GM12874 (cell line): ENCODE results near the gene RPS25.

Source experiments
- CTCF ChIP-seq: IDR thresholded peaks from 2 replicates; pipeline ENCODE4 v1.5.1; 2011; ENCODE audit warnings: low read depth, mild to moderate bottlenecking, control low read depth, low read length, moderate library complexity; ENCODE audit not compliant: insufficient read depth

Gene RPS25

DNA sequence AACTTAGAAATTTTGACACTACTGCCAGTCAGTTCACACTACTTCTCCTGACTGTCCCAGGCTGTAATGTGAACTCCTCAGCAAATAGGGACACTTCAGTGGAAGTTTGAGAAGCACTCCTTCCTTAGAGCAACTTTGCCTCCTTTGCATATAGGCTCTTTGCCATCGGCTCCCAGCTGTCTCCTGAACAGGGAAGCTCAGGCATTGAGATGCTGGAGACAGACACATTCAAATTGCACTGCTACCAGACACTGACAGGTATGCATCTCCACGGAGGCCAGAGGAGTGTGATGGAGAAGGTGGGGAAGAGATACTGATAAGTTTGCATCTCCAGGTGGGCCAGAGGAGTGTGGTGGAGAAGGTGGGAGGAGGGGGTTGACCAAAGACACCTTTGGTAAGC is 1.9 kb upstream of the RPS25 start:
- TF ChIP-seq CTCF = no peak

DNA sequence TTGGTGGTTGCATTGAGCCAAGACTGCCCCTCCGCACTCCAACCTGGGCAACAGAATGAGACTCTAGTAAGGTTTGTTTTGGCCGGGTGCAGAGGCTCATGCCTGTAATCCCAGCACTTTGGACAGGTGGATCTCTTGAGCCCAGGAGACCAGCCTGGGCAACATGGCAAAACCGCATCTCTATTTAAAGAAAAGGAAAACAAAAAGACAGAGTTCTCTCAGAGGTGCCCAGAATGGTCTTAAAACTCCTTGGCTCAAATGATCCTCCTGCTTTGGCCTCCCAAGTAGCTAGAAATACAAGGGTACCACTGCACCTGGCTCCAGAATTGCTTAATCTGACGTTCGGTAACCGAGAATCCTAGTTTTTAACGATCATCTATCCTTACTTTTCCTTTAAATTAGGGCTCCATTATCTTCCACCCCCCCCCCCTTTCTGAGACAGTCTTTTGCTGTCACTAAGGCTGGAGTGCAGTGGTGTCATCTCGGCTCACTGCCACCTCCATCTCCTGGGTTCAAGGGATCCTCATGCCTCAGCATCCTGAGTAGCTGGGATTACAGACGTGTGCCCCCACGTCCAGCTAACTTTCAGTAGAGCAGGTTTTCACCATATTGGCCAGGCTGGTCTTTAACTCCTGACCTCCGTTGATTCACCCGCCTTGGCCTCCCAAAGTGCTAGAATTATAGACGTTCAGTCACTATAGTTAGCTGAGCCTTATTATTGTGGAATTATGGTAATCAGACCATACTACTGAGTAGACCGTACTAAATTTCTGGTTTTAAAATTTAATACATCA is 1.7 kb downstream of the RPS25 start:
- no peak for TF ChIP-seq CTCF

DNA sequence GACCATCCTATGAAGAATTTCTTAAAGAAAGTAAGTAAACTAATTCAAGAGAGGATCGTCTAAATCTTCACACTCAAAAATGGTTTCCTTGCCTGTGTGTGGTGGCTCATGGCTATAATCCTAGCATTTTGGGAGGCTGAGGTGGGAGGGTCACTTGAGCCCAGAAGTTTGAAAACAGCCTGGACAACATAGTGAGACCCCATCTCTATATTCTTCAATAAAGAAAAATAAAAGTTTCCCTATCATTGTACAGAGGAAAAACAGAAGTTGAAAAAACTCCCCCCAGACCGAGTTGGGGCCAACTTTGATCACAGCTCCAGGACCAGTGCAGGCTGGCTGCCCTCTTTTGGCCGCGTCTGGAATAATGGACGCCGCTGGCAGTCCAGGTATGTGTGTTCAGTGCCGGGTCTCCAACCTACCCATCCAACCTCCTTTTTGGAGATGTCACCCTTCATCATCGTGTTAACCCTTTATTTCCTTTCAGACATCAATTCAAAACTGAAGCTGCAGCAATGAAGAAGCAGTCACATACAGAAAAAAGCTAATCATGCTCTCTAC is 3.0 kb downstream of the RPS25 start:
- no peak for TF ChIP-seq CTCF

DNA sequence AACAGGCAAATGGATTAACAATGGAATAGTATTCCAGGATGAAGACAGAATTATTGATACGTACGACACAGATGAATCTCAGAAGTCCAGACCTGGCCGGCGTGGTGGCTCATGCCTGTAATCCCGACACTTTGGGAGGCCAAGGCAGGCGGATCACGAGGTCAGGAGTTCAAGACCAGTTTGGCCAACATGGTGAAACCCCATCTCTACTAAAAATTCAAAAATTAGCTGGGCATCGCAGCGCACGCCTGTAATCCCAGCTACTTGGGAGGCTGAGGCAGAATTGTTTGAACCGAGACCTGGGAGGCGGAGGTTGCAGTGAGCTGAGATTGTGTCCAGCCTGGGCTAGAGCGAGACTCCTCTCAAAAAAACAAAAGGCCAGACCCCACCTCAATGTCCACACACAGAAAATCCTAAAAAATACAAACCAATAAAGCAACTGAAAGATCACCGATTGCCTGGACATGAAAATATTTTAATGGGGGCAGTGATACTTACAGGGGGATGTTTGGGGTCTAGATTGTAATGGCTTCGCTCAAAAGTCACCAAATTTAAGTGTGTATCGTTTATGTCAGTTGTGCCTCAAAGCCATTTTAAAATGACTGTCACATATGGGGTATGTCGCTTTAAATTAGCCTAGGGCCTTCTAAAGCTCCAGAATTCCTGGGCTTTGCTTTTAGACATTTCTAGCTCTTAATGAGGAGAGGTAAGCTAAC is 3.8 kb downstream of the RPS25 start:
- no peak for TF ChIP-seq CTCF

GRCh38 chr11:119012629-119013170 is 5.4 kb downstream of the RPS25 start:
- no peak for TF ChIP-seq CTCF

DNA sequence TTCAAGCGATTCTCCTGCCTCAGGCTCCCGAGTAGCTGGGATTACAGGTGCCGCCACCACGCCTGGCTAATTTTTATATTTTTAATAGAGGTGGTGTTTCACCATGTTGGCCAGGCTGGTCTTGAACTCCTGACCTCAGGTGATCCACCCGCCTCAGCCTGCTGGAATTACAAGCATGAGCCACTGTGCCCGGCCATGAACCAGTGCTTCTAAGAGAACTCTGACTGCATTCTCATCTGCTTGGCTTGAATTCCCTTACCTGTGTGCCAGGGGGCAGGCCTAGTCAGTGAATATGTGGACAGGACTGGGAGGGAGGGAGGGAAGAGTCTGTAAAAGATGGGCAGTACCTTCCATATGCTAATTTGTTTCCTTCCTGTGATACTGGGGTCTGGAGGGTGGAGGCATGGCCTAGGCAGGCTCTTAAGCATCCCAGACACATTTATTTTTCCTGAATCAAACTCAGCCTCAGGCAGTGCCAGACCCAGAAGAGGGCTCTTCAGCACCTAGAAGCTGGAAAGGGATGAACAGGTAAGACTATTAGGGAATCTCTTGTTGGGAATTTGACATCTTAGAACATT is 6.6 kb downstream of the RPS25 start:
- TF ChIP-seq CTCF = no peak

GRCh38 chr11:119006656-119007055 is 11.5 kb downstream of the RPS25 start:
- TF ChIP-seq CTCF = no peak
